SW480 (cell line): Measurements from ENCODE around the gene DSCAML1.

ENCODE experiments used
- DNase-seq: peaks from one replicate; pipeline ENCODE4 v3.0.0-alpha.2; 2016; ENCODE audit warnings: low spot score

The DSCAML1 gene

GRCh38 chr11:117489999-117490679, 306.9 kb downstream of the DSCAML1 start:
- DNase-seq = no peak

DNA sequence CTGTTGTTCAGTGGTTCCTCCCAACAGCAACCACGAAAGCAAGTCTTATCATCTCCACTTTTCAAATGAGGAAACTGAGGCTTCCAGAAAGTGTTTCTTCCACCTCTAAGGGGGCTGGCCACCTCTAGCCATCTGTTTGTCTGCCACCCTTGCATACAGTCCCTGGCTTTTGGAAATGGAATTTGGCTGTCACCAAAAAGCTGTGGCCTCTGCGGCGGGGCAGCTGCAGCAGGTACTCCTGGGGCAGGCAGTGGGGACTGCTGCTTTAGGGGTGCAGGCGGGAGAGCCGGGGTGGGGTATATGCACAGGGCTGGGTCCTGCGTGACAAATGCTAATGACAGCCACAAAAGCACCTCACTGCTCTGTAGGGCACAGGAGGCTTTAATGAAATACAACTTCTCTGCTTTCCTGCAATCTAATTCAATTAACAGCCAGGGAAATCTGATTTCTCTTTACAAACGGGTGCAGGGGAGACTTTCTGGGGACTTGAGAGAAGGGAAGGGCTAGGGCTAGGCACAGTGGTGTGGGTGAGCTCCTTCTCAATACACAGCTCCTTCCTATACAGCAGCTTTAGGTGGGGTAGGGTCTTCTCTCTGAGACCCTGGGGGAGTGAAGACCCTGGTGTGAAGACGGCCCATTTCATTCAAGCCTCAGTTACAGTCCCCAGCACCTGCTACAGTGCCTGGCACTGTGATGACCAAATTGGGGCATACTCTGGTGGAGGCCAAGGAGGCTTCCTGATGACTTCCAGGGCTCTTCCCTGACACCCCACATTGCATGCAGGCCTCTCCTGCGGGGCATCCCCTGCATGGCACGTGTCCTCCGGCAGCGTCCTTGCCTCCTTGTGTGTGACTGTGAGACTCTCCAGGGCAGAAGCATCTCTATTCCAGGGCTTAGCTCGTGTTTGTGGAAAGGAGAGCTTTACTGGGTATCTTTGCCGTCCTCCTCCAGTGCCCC, 307.7 kb downstream of the DSCAML1 start:
- no peak for DNase-seq

GRCh38 chr11:117486059-117486458, 311.0 kb downstream of the DSCAML1 start:
- DNase-seq = no peak

DNA sequence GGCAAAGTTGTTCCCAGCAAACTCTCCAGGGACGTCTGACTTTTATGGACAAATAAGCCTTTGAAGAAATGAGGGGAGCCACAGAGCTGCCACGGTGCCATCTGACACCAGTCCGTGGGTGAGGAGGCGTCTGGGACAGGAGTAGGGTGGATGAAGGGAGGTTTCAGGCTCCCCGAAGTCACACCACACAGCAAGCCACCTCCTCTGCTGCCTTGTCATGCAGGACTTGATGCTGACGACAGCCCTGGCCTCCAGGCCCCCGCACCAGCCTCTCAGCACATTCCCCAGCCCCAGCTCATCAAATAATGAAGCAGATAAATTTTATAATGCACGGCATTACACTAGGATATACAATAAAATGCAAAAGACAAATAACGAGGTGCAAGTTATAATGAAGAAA, 312.9 kb downstream of the DSCAML1 start:
- DNase-seq = no peak

GRCh38 chr11:117483372-117483771, 313.6 kb downstream of the DSCAML1 start:
- no peak for DNase-seq

DNA sequence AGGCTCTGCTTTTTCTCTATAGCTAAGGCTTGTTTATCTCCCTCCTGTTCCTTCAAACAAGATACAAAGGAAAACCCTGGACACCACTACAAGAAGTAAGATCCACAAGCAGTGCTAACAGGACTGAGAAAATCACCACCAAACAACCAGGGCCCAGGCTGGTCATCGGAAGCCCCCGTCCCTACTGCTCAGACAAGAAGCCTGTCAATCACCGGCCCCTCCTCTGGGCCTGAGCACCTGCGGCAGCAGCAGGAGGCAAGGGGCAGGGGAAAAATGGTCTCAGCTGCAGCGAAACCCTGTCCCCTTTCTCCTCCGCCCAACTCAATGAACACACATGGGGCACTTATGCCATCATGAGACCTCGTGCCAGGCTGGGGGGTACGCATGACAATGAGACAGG, 314.1 kb downstream of the DSCAML1 start:
- DNase-seq = no peak

DNA sequence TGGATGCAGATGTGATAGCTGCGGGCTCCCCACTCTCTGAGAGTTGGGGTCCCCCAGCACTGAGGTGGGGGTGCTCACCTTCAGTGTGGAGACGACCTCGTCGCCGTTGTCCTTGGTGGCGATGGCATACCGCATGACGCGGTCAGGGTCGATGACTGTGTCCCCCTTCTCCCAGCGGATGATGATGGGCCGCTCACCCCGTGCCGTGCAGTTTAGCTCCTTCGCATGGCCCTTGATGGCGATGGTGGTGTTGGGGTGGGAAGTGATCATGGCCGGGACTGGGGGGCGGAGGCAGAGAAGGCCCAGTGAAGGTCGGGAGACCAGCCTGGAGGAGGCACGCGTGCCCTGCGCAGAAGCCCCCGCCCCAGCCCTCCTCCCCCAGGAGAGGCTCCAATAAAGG, 315.1 kb downstream of the DSCAML1 start:
- DNase-seq = no peak

DNA sequence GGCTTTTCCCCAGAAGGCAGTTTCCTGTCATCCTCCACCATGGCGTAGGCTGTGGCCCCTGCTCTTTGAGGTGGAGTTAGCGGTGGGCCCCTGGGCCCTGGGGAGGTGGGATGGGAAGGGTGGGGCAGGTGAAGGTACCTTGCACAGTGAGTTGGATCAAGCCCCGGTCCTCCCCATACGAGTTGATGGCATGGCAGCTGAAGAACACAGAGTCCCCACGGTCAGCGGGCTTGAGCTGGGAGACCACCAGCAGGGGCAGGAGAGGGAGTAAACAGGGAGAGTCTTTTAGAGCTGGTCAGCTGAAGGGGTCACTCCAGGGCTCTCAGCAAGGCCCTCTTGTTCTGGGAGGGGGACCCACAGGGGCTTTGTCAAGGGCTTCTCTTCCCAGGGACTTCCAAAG, 316.0 kb downstream of the DSCAML1 start:
- no peak for DNase-seq

GRCh38 chr11:117480221-117480620, 316.8 kb downstream of the DSCAML1 start:
- DNase-seq = no peak

DNA sequence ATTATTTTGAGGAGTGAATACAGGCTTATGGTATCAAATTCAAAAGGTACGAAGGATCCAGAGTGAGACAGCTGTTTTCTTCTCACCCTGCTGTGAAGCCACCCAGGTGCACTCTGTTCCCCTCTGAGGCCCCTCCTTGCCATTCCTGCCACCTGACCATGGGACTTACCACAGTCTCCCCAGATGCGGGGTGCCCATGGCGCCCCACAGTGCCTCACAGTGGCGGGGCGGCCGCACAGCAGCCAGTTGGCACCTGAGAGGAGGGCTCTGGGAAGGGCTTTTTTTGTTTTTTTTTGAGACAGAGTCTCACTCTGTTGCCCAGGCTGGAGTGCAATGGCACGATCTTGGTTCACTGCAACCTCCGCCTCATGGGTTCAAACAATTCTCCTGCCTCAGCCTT, 317.6 kb downstream of the DSCAML1 start:
- DNase-seq = no peak

DNA sequence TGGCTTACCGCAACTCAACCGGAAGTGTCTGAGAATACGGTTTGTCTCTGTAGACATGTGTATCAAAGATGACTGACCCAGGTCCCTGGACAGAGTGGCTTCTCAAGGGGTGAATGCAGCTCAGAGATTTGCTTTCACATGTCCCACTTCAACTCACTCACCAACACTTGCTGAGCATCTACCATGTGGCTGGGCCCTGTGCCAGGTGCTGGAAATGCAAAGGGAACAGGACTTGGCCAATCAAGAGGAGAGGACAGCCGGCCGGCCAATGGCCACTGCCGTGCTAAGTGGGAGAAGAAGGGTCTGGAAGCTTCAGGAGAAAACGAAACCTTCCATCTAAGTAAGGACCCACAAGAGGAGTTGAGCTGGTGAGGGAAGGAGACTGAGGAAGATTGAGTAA, 318.1 kb downstream of the DSCAML1 start:
- no peak for DNase-seq

DNA sequence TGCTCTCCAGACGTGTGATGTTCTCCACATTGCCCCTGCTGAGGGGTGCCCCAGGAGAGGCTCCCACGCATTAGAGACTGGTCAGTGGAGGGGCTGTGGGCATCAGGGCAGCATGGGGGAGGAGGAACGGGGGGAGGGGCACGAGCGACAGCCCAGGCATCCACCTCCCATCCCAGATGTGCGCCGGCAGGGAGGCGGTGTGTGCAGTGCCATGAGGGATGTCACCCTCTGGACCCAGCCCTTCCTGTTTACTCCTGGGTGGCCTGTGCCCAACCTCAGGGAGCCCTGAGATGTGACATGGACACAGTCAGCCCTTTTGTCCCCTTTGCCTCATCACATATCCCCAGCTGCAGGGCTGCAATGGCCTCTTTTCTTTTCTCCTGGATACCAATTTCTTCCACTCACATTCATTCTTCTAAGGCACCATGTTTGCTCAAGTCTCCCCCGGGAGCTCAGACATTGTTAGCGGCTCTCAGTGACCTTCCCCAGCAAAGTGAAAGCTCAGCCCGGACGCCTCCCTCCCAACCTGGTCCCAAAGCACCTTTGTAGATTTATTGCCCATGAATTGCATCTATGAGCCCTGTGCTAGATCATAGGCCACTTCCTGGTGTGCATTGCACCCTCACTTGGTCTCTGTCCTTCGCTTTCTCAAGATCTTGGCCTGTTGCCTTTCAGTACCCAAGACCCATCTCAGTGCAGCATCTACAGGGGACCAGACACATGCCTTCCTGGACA, 318.7 kb downstream of the DSCAML1 start:
- DNase-seq = no peak

- DNase-seq = no peak
Observed at GRCh38 chr11:117477721-117478120, 319.3 kb downstream of the DSCAML1 start.

DNA sequence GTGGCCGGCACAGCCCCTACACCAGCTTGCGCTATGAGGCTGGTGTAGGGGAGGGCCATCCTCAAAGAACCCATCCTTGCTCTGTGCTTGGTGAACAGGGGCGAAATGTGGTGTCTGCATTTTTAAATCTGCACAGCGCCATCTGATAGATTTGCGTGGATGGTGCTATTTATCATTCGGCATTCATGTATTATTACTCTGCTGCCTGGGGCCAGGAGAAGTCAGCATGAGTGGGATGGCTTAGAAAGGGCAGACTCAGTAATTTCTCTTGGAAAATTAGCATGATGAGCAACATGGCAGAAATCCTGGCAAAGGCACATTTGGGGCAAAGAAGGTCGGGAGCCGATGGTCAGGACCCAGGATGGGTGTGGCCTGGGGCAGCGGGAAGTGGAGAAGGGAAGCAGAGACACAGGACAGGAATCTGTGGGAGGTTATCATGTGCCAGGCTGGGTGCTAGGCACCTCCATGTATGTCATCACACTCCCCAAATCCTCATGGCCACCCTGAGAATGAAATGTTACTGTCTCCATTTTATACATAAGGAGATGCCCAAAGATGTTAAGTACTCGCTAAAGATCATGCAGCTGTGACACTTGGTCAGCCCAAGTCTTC, 320.4 kb downstream of the DSCAML1 start:
- no peak for DNase-seq

DNA sequence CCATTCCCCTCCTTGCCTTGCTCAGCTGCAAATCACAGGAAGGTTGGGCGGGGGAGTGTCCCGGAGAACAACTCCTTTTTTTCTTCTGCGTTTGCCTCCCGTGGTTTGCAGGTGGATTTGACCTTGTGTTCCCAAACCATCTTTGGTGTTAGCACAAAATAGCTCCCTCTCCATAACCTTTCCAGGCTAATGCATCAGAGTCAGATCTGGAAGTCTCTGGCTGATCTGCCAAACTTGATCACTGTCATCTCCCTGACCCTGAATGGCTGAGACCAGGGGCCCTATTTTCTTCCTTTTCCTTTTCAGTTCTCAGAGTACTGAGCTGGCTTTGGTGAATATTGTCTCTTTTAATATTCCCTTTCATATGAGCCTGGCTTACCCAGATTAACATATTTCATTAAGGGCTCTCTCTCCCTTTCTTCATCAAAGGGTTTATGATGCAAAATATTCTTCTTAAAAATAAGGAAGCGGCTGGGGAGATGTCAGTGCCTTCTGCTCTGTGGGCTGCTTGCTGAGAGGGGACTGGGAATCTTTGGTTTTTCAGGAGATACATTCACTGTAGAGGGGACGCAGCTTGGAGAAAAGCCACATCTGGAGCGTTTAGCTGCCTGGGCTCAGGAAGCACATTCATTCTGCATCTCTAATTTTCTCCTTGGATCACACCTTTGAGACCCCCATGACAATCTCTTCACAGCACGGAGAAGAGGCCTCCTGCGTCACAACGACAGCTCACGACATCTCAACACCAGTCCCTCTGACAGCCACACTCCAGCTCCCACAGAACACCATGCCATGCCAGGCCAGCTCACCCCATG, 321.1 kb downstream of the DSCAML1 start:
- DNase-seq = no peak

DNA sequence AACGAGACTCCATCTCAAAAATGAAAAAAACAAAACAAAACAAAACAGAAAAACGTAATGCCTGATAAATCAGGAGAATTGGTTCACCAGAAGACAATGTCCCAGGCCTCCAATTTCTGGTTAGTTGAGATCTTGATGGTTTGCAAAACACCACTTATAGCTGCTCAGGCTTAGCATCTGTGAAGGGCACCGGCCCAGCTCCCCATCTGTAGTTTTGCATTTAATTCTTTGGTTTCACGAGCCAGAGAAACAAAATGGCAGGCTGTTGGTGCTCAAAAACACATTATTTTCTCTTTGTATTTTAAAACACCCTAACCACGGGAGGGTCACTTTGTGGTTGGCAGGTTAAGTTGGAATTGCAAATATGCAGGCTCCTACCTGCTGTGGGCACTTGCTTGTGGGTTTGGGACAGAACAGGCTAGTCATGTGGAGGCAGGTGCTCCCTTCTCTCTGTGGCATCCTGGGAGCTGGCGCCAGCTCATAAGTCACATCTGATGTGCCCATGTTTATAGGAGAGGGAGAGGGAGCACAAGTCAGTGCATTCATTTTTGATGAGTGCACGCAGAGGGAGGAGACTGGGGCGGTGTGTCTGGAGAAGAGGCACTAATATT, 323.4 kb downstream of the DSCAML1 start:
- DNase-seq = peak; percentile 93

- DNase-seq = no peak
Observed at GRCh38 chr11:117471776-117472175, 325.2 kb downstream of the DSCAML1 start.

DNA sequence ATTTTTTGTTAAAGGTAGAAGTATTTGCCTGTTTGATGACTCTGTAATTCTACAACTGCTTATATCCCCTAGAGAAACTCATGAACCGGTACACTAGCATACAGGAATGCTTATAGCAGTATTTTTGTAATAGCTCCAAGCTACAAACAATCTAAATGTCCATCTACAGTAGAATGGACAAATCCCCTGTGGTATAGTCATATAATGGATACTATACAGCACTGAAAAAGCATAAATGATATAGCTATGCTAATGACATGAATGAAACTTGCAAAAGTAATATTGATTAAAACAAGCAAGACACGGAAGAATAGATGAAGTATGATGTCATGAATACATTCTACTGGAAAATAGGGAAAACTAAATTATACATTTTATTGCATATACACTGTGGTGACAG, 326.4 kb downstream of the DSCAML1 start:
- DNase-seq = no peak

DNA sequence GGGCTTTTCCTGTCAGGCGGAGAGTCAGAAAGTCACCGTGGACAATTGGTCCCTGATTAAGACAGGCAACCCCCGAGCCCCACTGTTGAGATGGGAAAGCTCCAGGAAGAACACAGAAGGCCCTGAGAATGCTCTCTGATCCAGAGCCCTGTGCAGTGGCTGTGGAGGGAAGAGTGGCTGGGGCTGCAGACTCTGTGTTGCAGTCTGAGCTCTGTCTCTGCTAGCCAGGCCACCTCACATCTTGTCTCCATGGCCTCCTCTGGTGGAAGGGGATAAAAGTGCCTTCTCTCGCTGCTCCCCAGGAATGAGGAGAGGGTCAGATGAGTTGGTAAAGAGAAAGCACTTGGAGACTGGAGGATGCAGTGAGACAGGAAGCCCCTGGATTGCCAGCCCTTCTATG, 328.1 kb downstream of the DSCAML1 start:
- DNase-seq = peak; percentile 18

GRCh38 chr11:117467770-117468169, 329.2 kb downstream of the DSCAML1 start:
- no peak for DNase-seq

DNA sequence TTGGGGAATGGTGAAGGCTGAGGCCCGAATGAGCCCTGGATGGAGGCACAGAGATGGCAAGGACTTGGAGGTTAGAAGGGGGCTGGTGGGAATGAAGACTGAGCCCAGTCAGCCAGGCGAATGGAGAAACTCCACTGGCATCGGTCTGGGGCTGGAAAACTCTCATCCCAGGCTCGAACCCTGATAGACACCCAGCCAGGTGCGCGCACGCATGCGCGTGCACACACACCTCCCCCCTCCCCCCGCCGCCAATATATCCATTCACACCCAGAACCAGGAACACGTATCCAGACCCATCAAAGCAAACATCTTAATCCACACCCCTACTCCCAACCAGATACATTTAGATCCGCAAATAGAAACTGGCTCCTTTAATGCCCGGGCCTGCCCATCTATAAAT, 330.1 kb downstream of the DSCAML1 start:
- no peak for DNase-seq
